HG02973 (cell line): Measurements from ENCODE around the gene NKD1.

Source experiments
- ATAC-seq: cut with Tn5 transposase; IDR thresholded peaks from one replicate; pipeline ENCODE4 v1.9.1; 2021; ENCODE audit warnings: moderate library complexity; ENCODE audit not compliant: unreplicated experiment

The NKD1 gene

DNA sequence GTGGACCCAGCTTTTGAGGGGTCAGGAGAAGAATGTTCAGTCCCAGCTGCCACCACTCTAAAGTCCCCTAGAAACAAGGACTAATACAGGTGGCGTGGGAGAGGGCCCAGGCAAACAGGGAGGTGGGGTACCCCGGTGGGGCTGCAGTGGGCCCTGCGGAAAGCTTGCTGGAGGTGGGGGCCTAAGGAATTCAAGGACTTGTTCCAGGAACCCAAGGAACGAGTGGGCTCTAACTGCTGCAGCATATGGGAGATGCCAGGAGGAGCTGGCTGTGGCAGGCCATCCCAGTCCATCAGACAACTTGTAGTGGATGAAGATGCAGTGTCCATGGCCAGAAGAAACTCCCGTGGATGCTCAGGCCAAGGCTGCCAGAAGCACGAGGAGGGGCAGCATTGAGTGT is 122.3 kb downstream of the NKD1 start:
- no peak for ATAC-seq

DNA sequence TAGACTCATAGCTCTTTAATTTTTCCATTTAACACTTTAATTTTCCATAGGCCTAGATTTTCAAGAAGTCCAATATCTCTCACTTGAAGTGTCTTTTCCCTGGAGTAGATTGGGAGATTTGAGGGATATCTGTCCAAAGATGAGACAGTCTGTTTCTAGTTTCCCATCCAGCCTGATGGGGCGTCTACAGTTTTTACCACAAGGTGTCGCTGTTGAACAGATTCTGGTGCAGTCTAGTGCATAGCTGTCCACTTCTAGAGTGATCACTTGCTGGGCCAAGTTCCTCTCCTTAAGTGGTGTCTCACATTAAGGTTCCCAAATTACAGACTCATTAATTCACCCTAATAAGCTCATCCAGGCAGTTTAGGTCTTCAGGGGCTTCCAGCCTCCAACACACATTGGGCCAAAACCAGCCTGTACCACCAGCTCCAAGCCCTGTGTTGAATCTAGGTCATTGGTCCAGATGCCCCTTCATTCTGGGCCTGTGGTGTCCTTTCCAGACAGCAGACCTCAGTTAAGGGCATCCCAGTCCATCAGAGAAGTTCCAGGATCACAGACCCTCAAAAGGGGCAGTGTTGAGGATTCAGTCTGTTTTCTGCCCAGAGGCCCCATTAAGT is 123.6 kb downstream of the NKD1 start:
- ATAC-seq, result no peak

DNA sequence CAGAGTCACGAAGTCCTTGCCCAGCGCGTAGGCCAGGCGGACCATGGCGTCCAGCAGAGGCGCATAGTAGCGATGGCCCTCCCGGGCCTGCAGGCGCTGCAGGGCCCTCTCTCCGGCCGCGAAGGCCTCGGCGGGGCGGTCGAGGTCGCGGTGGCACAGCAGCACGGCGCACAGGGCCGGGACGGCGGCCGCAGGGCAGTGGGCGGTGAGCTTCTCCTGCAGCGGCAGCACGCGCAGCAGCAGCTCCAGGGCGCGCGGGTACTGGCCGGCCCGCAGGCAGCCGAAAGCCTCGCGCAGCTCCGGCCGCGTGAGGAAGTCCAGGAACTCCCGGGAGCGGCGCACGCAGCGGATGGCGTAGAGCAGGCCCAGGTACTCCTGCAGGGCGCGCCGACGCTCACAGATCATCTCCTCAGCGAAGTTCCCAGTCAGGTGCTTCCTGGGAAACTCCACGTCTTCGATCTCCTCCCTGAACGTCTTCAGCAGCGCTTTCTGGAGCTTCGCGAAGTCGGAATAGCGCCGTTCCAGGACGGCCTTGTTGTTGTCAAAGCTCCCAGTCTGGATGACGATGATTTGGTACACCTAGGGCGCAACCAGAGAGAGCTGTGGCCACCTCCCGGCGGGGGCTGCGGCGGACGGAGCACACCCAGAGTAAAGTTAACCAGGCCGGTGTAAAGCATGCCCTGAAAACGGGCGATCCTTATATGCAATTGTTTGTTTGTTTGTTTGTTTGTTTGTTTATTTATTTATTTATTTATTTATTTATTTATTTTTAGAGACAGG is 125.5 kb downstream of the NKD1 start:
- ATAC-seq, result no peak

DNA sequence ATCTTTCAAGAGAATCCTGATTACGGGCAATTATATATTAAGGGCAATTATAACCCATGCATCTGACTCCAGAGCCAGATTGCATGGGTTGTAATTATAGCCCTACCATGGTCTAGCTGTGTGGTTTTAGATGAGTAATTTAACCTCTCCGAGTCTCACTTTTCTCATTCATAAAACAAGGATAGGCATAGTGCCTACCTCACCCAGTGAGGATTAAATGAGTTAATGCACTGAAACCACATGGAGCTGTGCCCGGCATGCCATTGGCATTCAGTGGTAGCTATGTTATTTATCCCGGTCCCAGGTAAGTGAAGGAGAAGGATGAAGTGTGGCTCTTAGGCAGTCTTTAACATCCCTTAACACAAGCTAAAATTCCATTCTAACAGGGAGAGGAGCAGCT is 126.6 kb downstream of the NKD1 start:
- no peak for ATAC-seq

DNA sequence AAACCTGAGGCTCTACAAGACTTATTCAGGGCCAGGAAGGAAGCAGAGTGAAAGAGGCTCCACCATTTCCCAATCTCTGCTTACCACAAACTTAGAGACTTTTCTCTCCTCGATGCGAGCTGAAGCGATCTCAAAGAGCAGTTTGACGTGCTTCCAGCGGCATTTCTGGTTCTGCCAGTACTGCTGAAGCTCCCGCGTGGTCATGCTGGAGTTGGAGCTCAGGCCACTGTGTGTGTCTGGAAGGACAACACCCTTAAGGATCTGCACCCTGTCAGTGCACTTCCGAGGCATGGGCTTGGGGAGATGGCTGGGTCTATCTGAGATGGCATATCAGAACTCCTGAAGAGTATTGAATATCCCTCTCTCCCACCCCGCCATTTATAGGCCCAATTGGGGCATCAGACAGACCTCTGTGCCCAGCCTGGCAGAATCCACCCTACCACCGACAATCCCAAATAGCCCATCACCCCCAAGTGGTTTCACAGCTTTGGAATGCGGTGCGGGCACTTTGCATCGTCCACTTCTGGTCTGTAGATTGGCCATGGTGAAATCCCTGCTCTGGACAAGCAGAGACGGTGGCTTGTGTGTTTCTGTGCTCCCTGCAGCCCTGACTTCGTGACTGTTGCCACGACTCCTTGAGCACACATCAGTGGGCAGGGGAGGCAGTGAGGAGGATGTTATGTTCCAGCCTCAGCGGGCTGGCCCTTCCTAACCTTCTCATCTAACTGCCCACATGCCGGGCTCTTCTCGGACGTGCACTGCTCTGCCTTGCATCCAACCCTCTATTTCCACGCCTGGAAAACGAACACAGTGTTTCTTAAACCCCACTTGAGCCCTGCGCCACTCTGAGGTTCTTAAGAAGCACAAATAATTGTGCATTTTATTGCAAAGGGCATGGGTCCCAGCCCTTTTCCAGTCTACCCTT is 127.8 kb downstream of the NKD1 start:
- ATAC-seq, result no peak

DNA sequence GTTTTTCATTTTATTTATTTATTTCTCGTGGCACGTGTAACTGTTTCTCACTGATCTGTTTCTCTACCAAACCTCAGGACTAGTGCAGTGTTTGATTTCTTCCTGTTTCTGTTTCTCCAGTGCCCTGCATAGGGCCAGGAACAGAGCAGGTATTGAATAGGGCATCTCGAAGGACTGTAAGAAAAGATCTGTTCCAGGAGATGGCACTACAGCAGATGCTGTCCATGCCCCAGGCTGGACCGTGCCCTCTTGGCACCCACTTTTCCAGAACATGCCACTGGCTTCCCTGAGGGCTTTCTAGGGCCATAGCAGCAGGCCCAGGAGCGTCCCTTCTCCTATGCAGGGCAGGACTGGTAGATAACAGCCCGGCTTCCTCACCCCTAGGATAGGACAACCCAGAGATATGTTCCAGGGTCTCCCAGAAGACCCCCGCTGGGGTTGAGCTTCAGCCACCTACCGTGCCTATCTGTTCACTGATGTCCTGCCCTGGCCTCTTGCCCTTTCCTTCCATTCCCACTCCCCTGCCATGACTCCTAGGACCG is 128.6 kb downstream of the NKD1 start:
- no peak for ATAC-seq

DNA sequence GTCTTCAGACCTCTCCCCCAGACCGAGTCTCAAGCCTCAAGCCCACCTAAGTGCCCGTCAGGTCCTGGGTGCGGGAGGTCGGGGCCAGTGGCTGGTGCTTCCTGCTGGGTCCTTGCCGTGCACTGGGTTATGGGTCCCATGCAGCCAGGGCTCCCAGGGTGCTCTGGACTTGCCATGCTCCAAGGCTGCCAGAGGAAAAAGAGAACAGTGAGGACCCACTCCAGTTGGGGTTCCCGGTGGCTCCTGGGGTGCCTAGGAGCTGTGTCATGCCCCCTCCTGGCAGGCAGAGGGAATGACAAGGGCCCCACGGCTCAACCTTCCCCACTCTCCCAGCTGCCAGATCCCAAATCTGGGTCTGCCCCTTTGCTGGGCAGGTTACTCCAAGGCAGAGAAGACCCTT is 129.2 kb downstream of the NKD1 start:
- no peak for ATAC-seq

DNA sequence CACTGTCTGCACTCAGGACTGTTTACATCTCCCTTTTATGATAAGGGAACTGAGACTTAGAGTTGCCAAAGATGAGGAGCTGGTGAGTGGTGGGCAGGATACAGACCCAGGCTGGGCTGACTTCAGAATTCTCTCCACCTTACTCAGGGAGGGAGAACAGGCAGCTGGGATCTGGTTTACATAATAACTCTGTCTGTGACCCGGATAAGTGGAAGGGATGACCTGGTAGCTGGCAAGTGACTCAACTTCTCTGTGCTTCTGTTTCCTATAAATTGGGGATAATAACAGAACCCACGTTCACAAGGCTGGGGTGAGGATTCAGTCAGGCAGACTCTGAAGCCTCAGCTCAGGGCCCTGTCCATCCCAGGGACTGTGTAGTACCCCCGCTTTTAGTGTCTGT is 130.3 kb downstream of the NKD1 start:
- no peak for ATAC-seq

DNA sequence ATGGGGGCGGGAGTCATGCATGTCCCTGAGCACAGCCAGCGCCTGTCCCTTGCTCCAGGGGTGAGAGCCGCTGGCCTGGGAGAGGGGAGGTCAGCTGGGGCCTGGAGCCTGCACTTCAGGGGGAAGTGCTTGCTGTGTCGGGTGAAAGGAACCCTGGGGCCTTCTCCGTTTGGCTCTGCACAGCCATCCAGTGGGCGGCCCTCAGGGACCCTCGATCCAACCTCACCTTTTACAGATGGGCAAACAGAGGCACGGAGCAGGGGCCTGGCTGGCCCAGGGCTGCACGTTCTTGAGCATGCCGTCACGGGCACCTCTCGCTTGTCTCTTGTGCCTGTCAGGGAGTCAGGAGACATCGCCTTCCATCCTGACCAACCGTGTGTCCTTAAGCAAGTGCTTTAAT is 131.1 kb downstream of the NKD1 start:
- no peak for ATAC-seq

DNA sequence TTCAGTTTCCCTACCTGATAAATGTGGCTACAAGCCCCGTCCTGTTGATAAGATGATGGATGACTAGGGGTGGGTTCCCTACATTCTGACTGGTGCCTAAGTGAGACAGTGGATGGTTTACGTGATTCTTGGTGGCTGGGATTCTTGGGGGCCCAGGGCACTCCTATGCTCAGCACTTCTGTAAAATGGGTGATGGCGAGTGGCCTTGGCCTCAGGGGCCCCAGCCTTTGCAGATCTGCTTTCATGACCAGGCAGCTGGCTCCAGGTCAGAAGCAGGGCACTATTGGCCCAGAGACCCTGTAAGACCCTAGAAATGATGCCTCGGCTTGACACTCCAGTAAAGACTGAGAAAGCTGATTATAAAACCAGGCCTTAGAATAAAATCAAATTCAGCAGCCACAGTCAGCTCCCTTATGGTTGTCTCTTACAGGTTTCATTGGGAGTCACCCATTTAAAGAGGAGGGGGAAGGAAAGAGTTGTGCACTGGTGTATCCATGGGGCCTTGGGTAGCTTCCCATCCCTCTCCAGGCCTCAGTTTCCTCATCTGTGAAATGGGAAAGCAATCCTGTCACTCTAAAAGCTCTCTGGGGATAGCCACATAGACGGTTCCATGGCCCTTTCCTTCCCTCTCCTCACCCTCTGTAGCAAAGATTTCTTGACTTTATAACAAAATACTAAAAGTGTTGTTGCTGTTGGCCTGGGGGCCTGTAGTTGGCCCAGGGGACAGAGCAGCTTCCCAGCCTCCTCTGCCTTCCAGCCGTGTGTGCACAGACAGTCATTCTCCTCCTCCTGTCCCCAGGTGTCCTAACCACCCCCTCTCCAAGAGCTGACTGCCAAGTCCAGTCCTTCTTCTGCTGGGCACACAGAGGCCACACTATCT is 131.7 kb downstream of the NKD1 start:
- no peak for ATAC-seq

DNA sequence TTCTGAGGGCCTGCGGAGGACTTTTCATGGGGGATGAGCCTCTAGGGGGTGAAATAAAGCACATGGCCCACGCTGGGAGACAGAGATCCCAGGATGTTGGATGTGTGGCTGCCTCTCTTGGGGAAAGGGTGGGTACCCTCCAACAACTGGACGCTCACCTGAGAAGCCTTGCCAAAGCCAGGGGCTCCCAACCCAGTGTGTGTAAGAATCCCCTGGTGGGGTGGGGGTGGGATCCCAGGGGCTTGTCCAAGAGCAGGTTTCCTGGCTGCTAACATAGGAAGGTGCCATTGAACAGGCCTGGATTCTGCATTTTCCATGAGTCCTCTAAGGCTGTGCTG is 132.3 kb downstream of the NKD1 start:
- no peak for ATAC-seq

DNA sequence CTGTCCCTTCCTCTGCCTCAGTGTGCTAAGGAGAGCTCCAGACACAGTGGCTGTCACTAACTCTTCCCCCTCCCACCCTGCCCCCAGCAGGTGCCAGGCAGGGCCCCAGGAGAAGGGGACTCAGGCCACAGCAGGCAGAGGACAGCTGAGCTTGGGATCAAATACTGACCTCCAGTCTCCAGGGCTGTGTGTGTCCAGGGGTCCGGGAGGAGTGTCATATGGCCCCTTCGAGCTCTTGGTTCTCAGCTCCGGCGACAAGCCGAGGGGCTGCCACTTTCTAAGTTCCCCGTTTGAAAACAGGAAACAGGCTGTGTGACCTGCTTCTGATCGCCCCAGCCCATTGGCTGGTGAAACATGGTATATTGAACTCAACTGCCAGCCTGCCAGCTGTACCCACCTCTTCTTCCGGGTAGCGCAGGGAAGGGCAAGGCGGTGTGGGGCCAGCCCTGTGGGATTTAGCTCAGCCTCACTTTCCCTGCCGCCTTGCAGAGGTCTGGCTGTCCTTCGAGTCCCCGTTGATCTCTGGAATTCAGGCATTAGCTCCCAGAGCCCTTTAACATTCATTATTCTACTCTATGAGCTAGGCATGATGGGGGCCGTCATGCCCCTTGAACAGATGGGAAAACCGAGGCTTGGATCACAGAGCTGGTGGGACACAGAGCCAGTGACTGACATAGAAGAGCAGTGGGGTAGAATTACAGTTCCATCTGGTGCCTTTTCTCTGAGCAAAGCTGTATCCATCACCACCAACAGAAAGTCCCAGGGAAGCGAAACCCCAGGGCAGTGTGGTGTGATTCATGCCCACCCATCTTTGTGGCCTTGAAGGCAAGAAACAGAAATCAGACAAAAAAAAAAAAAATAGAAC is 133.1 kb downstream of the NKD1 start, which contains the start of gene SNX20:
Gene SNX20 (minus strand): TSS at position 292 of the 865 bp plus-strand sequence. CDS start 3,786 bp downstream, outside the sequence.
- peak; percentile 35 for ATAC-seq

DNA sequence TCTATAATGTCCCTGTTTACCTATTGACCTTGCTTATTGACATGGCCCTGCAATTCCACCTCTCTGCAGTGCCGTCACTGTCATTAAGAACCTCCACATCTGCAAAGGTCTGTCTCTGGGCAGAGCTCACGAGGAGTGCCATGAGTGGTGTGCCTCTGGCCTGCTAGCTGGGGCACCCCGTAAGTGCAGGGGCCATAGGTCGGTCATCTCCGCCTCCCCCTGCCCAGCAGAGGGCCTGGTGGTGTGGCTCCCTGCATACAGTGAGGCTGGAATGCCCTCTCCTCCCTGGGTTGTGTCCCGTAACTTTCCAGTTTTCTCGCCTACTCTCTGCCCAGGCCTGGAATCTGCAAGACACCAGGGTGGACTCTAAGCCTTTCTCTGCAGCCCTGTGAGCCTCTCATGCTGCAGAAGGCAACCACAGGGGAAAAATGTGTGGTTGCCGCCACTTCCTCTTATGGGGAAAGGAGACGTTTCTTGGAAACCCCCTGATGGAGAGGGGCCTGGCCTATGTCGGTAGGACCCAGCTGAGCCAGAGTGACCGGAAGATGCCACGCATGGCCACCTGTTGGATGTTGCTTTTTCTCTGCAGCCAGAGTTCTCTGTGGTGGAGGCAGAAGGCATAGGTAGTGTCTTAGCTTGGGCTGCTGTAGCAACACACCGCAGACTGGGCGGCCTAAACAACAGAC is 135.6 kb downstream of the NKD1 start:
- ATAC-seq, result peak; percentile 57

DNA sequence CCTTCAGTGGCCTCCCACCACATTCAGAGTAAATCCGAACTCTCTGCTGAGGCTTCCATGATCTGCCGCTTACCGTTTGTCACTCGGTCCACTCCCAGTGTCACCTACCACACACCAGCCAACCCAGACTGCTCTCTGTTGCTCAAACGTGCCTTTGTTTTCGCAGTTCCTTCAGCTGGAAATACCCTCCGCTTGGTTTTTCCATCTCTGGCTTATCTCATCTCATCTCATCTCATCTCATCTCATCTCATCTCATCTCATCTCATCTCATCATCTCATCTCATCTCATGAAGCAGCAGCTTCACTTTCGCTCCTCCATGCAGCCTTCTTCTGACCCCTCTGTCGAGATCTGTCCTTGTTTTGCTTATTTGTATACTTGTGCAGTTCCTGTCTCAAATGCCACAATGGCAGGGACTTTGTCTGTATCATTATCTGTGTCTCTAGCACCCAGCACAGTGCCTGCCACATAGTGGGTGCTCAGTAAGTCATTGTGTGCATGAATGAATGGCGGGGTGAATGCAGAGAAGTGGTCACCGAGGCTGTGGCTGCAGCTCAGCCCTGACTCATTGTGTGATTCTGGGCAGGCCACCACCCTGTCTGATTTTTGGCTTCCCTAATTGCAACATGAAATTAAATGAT is 136.7 kb downstream of the NKD1 start:
- no peak for ATAC-seq

DNA sequence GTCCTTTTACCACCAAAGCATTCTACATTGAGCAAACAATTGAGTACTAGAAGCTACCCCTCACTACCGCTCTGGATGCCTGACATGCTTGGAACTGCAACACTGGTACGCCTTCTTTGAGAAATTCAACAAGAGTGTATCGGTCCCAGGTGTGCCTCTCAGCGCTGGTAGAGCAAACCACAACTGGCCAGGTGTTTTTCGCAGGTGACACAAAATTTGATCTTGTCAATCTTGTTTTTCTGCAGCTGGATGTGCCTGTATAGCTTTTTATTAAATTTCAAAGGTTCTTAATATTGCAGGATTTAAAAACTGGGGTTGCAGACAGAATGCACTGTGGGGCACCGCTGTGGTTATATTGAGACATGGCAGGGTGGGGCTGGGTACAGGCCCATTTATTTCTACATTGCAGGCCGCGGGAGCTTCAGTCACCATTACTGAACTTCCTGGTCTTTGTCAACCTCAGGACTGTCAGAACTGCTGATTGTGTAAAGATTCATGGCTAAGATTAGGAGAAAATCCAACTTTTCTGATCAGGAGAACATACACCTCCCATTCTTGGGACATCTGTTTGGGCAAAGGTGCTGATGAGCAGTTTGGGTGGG is 137.4 kb downstream of the NKD1 start:
- ATAC-seq, result no peak

DNA sequence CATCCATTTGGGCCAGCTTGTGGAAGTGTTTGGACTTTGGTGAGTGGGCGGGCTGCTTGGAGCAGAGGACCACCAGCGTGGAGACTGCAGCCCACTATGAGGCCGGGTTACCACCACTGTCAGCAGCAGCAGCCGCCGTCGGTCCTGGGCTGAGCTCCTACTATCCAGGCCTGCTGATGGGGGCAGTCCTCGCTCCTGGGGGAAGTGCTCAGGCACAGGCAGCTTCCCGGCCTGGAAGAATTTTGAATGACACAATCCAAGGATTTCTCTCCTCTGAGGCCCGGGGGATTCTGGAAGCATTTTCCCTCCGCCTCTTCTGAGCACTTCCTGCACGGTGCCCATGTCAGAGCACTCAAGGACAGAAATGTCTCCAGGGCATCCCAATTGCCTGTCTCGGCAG is 139.9 kb downstream of the NKD1 start:
- ATAC-seq, result no peak

DNA sequence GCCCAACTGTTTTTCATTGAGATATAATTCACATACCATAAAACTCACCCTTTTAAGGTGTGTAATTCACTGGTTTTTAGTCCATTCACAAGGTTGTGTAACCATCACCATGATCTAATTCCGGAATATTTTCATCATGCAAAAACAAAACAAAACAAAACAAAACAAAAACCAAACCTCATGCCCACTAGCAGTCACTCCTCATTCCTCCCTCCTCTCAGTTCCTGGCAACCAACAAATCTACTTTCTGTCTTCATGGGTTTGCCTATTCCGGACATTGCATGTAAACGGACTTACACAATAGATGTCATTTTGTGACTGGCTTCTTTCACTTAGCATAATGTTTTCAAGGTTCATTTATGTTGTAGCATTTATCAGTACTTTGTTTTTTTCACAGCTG is 140.7 kb downstream of the NKD1 start:
- ATAC-seq, result no peak

DNA sequence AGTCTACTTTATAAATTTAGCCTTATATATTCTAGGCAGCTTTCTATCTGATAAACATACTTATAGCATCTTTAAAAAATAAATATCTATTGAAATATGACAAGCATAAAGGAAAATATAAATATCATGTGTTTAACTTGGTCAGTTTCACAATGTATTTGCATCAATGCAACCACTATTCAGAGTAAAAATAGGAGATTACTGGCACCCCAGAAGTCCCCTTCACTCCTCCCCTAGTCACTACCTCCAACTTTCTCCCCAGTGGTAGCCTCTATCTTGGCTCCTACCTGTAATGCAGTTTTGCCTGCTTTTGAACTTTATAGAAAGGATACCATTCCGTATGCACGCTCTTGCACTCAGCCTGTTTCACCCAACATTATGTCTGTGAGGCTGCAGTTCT is 142.0 kb downstream of the NKD1 start:
- ATAC-seq, result no peak
